ENCODE data around the gene TXNDC11.

DNA sequence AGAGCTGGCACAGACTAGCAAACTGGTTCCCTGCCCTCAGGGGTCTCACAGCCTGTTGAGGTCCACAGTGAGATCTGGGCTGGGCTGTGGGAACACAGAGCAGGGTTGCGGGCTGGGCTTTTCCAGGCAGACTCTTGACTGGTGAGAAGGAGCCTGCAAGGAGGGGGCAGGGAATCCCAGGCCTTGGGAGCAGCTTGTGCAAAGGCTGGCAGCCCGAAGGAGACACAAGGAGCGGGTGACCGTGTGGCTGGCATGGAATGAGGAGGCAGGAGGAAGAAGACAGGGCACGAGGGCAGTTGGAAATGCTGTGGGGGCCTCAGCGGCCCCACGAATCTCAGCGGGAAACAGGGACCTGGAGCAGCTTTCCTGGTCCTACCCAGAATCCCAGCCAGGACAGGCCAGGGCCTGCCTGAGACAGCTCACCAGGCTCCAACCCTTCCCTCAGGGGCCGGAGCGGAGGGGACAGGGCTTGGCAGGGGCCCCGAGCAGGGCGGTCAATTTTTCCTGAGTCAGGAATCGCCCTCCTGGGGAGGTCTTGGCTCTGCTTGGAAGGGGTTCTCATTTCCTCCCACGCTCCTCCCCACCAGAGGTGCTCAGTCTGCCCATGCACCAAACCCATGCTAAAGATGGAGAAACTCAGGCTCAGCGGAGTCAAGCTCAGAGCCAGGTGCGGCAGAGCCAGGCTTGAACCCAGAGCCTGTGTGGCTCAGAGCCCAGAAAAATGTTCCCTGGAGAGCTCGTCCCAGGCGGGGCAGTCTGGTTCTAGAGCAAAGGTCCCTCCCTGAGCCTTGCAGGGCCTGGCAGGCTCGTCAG is 83.6 kb downstream of the TXNDC11 start:
- TF ChIP-seq ZNF274 (IDR thresholded peaks at IDR 0.05; ENCODE audit: low read depth, low read length) (no peak), YY1 (IDR thresholded peaks at IDR 0.05; ENCODE audit: insufficient read depth, insufficient read length) (no peak), SUZ12 (IDR thresholded peaks at IDR 0.05; ENCODE audit: extremely low read depth, insufficient read depth, insufficient read length) (no peak)
